ENCODE results near the gene GFOD1.

GRCh38 chr6:13397359-13398068 lies 89.9 kb downstream of the GFOD1 start:
- no peak for TF ChIP-seq CTCF (IDR thresholded peaks at IDR 0.05 in 8 of 11, conservative IDR thresholded peaks at IDR 0.05 in 3 of 11)
- no peak for TF ChIP-seq POLR2A (IDR thresholded peaks at IDR 0.05)
- peak in 2 of 3 donors; percentile 43 to 59 for TF ChIP-seq POLR2AphosphoS5 (IDR thresholded peaks at IDR 0.05)
